Glutamatergic neuron (in vitro differentiated cells): ENCODE results near the gene IL17REL. TPM values are rescaled to one million over a fixed set of nuclear protein-coding genes. Genes with fewer than 3 reads are reported as not detected.

Source experiments
- DNase-seq: peaks from one replicate; pipeline ENCODE4 v3.0.0; 2022
- H3K27ac Mint-ChIP-seq: one replicate; pipeline ENCODE4 v1.8.0; 2020; ENCODE audit warnings: mild to moderate bottlenecking, mixed read lengths, inconsistent platforms; ENCODE audit not compliant: unreplicated experiment
- H3K27me3 Mint-ChIP-seq: one replicate; pipeline ENCODE4 v1.8.0; 2020; ENCODE audit warnings: mild to moderate bottlenecking, moderate library complexity, mixed read lengths, inconsistent platforms; ENCODE audit not compliant: unreplicated experiment
- H3K36me3 Mint-ChIP-seq: one replicate; pipeline ENCODE4 v1.8.0; 2020; ENCODE audit warnings: mild to moderate bottlenecking, mixed read lengths, inconsistent platforms; ENCODE audit not compliant: unreplicated experiment
- H3K4me1 Mint-ChIP-seq: one replicate; pipeline ENCODE4 v1.8.0; 2020; ENCODE audit warnings: mild to moderate bottlenecking, low read depth, mixed read lengths, inconsistent platforms; ENCODE audit not compliant: unreplicated experiment
- H3K4me3 Mint-ChIP-seq: one replicate; pipeline ENCODE4 v1.8.0; 2020; ENCODE audit warnings: mild to moderate bottlenecking, mixed read lengths, inconsistent platforms; ENCODE audit not compliant: unreplicated experiment
- H3K9me3 Mint-ChIP-seq: one replicate; pipeline ENCODE4 v1.8.0; 2020; ENCODE audit warnings: mild to moderate bottlenecking, moderate library complexity, mixed read lengths, inconsistent platforms; ENCODE audit not compliant: unreplicated experiment
- CTCF ChIP-seq: fragments of 200-600 bp; sonication (generic); IDR thresholded peaks from one replicate; pipeline ENCODE4 v1.5.0; 2021; ENCODE audit not compliant: partially characterized antibody, unreplicated experiment
- total RNA-seq: library from RNA; stranded (reverse); fragmentation: NEBNext Ultra II Directional; extraction: Animal tissue kit (Norgen Biotek cat#: 25700); gene quantifications from one replicate; pipeline ENCODE4 v1.2.1, GENCODE V29; 2021; ENCODE audit not compliant: unreplicated experiment

IL17REL gene
- total RNA-seq, 1 donor from 2014 or later, result not detected

DNA sequence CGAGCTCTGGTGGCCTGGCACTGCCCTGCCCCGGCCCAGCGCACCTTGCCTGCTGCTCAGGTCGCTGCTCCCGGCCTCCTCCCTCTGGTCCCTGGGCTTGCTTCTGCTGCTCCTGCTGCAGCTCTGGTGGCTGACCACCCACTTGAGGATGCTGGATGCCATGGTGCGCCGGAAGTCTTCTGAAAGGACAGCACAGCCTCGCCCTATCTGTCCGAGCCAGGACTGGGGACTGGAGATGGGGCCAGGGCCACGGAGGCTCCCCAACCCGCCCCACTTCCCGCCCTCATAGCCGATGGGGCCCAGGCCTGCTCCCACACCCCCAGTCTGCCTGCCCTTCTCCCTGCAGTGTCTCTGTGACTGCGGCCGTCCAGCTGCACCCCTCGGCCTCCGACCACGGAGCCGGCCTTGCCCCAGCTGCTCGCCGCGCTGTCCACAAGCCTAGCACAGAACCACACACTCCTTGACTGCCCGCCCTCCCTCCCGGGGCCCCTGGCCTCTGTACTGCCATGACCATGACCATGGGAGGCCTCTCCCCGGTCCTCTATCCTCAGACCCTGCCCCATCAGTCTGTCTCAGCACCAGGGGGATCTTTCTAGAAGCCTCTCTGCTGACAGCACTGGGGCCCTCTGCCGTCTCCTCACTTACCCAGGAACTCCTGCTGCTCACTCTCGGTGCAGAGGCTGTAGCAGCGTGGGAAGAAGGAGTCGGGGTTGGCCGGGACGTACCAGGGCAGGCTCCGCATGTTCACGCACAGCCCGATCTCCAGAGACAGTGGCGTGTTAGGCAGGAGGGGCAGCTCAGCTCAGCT lies 32.9 kb upstream of the IL17REL start:
- H3K4me1 Mint-ChIP-seq, result no peaks in the 10 kb centered on the region
- peaks cover 4% of the 10 kb centered on the region for H3K9me3 Mint-ChIP-seq
- no peak for DNase-seq

DNA sequence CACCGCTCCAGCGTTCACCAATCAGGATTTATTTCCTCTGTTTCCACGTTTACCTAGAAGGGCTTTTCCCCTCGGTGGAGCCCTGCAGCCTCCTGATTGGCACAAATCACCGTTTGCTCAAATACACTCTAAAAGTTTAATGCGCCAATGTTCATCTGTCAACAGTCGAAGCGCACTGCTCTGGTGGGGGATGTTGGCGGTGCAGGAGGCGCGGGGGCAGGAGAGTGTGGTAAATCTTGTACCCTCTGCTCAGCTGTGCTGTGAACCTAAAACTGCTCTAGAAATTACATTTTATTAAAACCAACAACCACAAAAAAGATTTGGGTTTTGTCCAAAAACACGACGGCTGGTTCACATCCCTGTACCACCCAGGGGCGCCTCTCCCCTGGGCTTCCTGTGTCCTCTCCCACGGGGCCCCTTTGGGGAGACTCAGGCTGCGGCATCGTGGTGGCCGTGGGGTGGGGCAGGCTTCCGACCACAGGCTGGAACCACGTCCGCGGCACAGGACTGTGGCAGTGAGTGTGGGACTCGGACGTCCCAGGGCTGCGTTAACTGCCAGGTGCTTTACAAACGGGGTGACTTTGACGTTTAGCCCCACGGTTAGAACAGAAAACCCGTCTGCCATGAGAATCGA lies 32.0 kb upstream of the IL17REL start:
- H3K9me3 Mint-ChIP-seq, result peaks cover 4% of the 10 kb centered on the region
- H3K4me3 Mint-ChIP-seq, result no peak overlapping the region
- peaks cover 11% of the 10 kb centered on the region for H3K36me3 Mint-ChIP-seq
- H3K27ac Mint-ChIP-seq, result no peak overlapping the region
- no peaks in the 10 kb centered on the region for H3K4me1 Mint-ChIP-seq
- no peak for DNase-seq
- TF ChIP-seq CTCF, result no peak
- H3K27me3 Mint-ChIP-seq, result peaks cover 6% of the 10 kb centered on the region

More for the DNA sequence above, 32.9 kb upstream of the IL17REL start:
- no peak overlapping the region for H3K4me3 Mint-ChIP-seq
- H3K27ac Mint-ChIP-seq, result no peak overlapping the region
- H3K36me3 Mint-ChIP-seq, result peaks cover 11% of the 10 kb centered on the region
- peaks cover 1% of the 10 kb centered on the region for H3K27me3 Mint-ChIP-seq
- no peak for TF ChIP-seq CTCF

GRCh38 chr22:50041361-50042065 lies 28.9 kb upstream of the IL17REL start:
- Mint-ChIP-seq H3K27me3 (peaks cover 8% of the 10 kb centered on the region), H3K4me3 (no peak overlapping the region), H3K27ac (no peak overlapping the region), H3K36me3 (peaks cover 11% of the 10 kb centered on the region), H3K9me3 (peaks cover 8% of the 10 kb centered on the region), H3K4me1 (no peaks in the 10 kb centered on the region)
- no peak for TF ChIP-seq CTCF
- DNase-seq, result no peak

DNA sequence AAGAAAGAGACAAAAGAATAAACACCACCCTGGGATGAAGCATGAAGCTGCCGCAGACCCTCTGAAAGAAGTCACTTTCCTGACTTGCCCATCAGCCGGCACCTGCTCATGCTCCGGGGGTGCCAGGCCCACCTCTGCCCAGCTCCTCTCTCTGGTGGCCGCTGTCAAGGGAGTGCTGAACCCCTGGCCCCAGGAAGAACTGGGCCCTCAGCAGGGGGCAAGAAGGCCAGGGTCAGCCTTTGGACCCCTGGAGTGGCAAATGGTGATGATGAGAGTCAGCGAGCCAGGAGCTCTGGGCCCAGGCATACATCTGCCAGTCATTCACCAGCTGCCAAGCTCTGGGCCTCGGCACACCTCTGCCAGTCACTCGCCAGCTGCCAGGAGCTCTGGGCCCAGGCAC lies 28.2 kb upstream of the IL17REL start:
- no peak for TF ChIP-seq CTCF
- Mint-ChIP-seq H3K27me3 (peaks cover 8% of the 10 kb centered on the region), H3K36me3 (peaks cover 11% of the 10 kb centered on the region), H3K9me3 (peaks cover 8% of the 10 kb centered on the region), H3K27ac (no peak overlapping the region), H3K4me3 (no peak overlapping the region), H3K4me1 (no peaks in the 10 kb centered on the region)
- no peak for DNase-seq
